Lung microvascular endothelial cell (primary cell): ENCODE results near the gene MCOLN2. TPM values are rescaled to one million over a fixed set of nuclear protein-coding genes. Genes with fewer than 3 reads are reported as not detected.

Source experiments
- DNase-seq, 2 donors: peaks; one replicate each; pipeline versions ENCODE4 v3.0.0 to v3.0.0-alpha.2; 2010; ENCODE audit warnings: low read depth in 2 of 2
- total RNA-seq: library from RNA; depleted of rRNA; stranded (reverse); fragments of >200 nt; gene quantifications from 2 replicates; pipeline ENCODE4 v1.2.1, GENCODE V29; 2014

Gene MCOLN2
- total RNA-seq, 1 donor from 2014 or later = not detected

GRCh38 chr1:84896279-84896678 is 100.6 kb downstream of the MCOLN2 start:
- DNase-seq = no peak

GRCh38 chr1:84892705-84893618 is 104.0 kb downstream of the MCOLN2 start, which contains the start of gene LPAR3:
Gene LPAR3 (minus strand): TSS chr1:84893206. CDS start chr1:84866120, 27,086 bp downstream.
- no peak for DNase-seq

- no peak for DNase-seq
Measured at GRCh38 chr1:84890566-84890965, 106.3 kb downstream of the MCOLN2 start.

- DNase-seq = no peak
Measured at GRCh38 chr1:84889437-84889836, 107.5 kb downstream of the MCOLN2 start.

- no peak for DNase-seq
Measured at GRCh38 chr1:84888753-84889152, 108.2 kb downstream of the MCOLN2 start.

GRCh38 chr1:84887261-84887934 is 109.5 kb downstream of the MCOLN2 start:
- DNase-seq = no peak

GRCh38 chr1:84885469-84885868 is 111.4 kb downstream of the MCOLN2 start:
- DNase-seq = no peak

- DNase-seq = no peak
Measured at GRCh38 chr1:84884671-84885389, 112.1 kb downstream of the MCOLN2 start.

GRCh38 chr1:84883286-84883685 is 113.6 kb downstream of the MCOLN2 start:
- DNase-seq = no peak

GRCh38 chr1:84877592-84877991 is 119.3 kb downstream of the MCOLN2 start:
- DNase-seq = no peak

GRCh38 chr1:84876353-84876752 is 120.6 kb downstream of the MCOLN2 start:
- DNase-seq = no peak

Other genes with a start within 250 kb of the MCOLN2 start
- under 0.01 TPM in 1 of 2 replicates, not detected in the other for gene LPAR3, start 103.9 kb downstream of the MCOLN2 start, total RNA-seq
- gene MCOLN3, start 51.4 kb upstream of the MCOLN2 start, total RNA-seq = not detected in 2 replicates
- 3.7 and 9.3 TPM in 2 replicates for gene SYDE2, start 203.9 kb upstream of the MCOLN2 start, total RNA-seq